ENCODE measurements around the gene CEACAM16. TPM values are rescaled to one million over a fixed set of nuclear protein-coding genes. Genes with fewer than 3 reads are reported as not detected.

Gene CEACAM16
- total RNA-seq, 1 donor from 2014 or later = not detected

GRCh38 chr19:44684892-44685863, 13.8 kb upstream of the CEACAM16 start:
- DNase-seq (ENCODE audit: low spot score, unreplicated experiment) = no peak
- no peak for TF ChIP-seq CTCF (IDR thresholded peaks at IDR 0.05; ENCODE audit: unreplicated experiment)
- Mint-ChIP-seq H3K27ac (peak overlapping the region; percentile 45), H3K27me3 (peaks cover 3% of the 10 kb centered on the region), H3K36me3 (ENCODE audit: insufficient read depth) (peaks cover 9% of the 10 kb centered on the region), H3K9me3 (ENCODE audit: low read depth) (no peaks in the 10 kb centered on the region), H3K4me1 (ENCODE audit: low read depth) (peaks cover 4% of the 10 kb centered on the region), H3K4me3 (ENCODE audit: low read depth) (no peak overlapping the region)

GRCh38 chr19:44685877-44686276, 13.1 kb upstream of the CEACAM16 start:
- no peak for DNase-seq (ENCODE audit: low spot score, unreplicated experiment)
- H3K36me3 Mint-ChIP-seq (ENCODE audit: insufficient read depth) = peaks cover 4% of the 10 kb centered on the region
- H3K4me1 Mint-ChIP-seq (ENCODE audit: low read depth) = peaks cover 4% of the 10 kb centered on the region
- H3K9me3 Mint-ChIP-seq (ENCODE audit: low read depth) = no peaks in the 10 kb centered on the region
- TF ChIP-seq CTCF (IDR thresholded peaks at IDR 0.05; ENCODE audit: unreplicated experiment) = no peak
- H3K27me3 Mint-ChIP-seq = peaks cover 3% of the 10 kb centered on the region
- no peak overlapping the region for H3K4me3 Mint-ChIP-seq (ENCODE audit: low read depth)
- no peak overlapping the region for H3K27ac Mint-ChIP-seq

- Mint-ChIP-seq H3K9me3 (ENCODE audit: low read depth) (no peaks in the 10 kb centered on the region), H3K27ac (peak overlapping the region; percentile 41), H3K36me3 (ENCODE audit: insufficient read depth) (peaks cover 4% of the 10 kb centered on the region), H3K4me1 (ENCODE audit: low read depth) (peaks cover 4% of the 10 kb centered on the region), H3K27me3 (peaks cover 3% of the 10 kb centered on the region), H3K4me3 (ENCODE audit: low read depth) (no peak overlapping the region)
- DNase-seq (ENCODE audit: low spot score, unreplicated experiment) = no peak
- no peak for TF ChIP-seq CTCF (IDR thresholded peaks at IDR 0.05; ENCODE audit: unreplicated experiment)
These were observed 12.1 kb upstream of the CEACAM16 start for GRCh38 chr19:44686896-44687295.

- Mint-ChIP-seq H3K27me3 (peaks cover 3% of the 10 kb centered on the region), H3K27ac (no peak overlapping the region), H3K9me3 (ENCODE audit: low read depth) (no peaks in the 10 kb centered on the region), H3K4me1 (ENCODE audit: low read depth) (peaks cover 14% of the 10 kb centered on the region), H3K36me3 (ENCODE audit: insufficient read depth) (peaks cover 1% of the 10 kb centered on the region), H3K4me3 (ENCODE audit: low read depth) (no peak overlapping the region)
- DNase-seq (ENCODE audit: low spot score, unreplicated experiment) = no peak
- no peak for TF ChIP-seq CTCF (IDR thresholded peaks at IDR 0.05; ENCODE audit: unreplicated experiment)
These were observed 11.1 kb upstream of the CEACAM16 start for GRCh38 chr19:44687888-44688287.

GRCh38 chr19:44689290-44690130, 9.4 kb upstream of the CEACAM16 start:
- Mint-ChIP-seq H3K27me3 (peaks cover 3% of the 10 kb centered on the region), H3K36me3 (ENCODE audit: insufficient read depth) (no peaks in the 10 kb centered on the region), H3K4me3 (ENCODE audit: low read depth) (no peak overlapping the region), H3K9me3 (ENCODE audit: low read depth) (no peaks in the 10 kb centered on the region), H3K27ac (peak overlapping the region; percentile 9), H3K4me1 (ENCODE audit: low read depth) (peaks cover 16% of the 10 kb centered on the region)
- peak; percentile 88 for DNase-seq (ENCODE audit: low spot score, unreplicated experiment)
- peak; percentile 97 for TF ChIP-seq CTCF (IDR thresholded peaks at IDR 0.05; ENCODE audit: unreplicated experiment)
